ENCODE results near the gene BNIPL.

The BNIPL gene

DNA sequence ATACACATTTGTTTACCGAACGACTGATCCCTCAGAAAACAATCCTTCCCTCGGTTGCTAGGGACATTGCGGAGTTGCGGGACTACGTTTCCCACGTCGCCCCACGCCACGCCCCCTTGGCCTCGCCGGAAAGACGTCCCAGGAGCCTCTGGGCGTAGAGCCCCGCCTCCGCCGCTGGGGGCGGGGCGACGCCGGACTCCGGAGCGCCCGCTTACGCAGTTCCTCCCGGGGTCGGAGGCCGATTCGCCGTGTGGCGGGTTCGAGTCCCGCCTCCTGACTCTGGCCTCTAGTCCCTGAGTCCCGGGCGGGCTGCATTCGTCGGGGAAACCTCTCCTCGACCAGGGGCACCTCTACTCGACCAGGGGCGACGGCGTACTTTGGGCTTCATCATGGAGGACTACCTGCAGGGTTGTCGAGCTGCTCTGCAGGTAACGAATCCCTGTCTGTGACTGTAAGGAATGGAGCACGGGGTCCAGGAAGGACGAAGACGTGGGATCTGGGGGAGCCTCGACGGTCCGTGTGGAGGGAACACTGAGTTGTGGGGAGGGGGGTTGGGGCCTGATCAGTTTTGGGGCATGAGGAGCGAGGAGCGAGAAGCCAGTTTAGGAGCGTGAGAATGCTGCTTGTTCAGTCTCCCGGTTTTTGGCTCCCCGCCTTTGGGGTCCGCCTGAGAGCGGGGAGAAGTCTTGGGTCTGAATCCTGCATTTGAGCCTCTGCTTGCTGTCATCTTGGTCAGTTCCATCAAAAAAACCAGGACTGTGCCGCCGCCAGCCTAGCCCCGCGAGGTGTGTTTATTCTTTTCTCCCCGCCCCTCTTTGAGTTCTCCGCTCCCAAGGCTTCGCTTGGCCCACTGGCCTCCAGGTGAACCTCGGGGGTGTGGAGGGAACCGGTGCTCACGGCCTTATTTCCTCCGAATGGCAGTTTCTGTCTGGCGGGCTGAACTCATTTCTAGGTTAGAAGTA, 27.9 kb upstream of the BNIPL start, which contains the start of gene PRUNE1:
TSS of gene PRUNE1 (plus strand) at position 206 of the 962 bp plus-strand sequence. CDS start at position 390, 184 bp downstream.
- DNase-seq (ENCODE audit: low read depth), result peak; percentile 80
- TF ChIP-seq, protein P1, sequence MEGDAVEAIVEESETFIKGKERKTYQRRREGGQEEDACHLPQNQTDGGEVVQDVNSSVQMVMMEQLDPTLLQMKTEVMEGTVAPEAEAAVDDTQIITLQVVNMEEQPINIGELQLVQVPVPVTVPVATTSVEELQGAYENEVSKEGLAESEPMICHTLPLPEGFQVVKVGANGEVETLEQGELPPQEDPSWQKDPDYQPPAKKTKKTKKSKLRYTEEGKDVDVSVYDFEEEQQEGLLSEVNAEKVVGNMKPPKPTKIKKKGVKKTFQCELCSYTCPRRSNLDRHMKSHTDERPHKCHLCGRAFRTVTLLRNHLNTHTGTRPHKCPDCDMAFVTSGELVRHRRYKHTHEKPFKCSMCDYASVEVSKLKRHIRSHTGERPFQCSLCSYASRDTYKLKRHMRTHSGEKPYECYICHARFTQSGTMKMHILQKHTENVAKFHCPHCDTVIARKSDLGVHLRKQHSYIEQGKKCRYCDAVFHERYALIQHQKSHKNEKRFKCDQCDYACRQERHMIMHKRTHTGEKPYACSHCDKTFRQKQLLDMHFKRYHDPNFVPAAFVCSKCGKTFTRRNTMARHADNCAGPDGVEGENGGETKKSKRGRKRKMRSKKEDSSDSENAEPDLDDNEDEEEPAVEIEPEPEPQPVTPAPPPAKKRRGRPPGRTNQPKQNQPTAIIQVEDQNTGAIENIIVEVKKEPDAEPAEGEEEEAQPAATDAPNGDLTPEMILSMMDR (IDR thresholded peaks at IDR 0.05; ENCODE audit: control insufficient read depth, insufficient read depth, low read depth, low read length, missing control alignments), result no peak
- H3K4me3 ChIP-seq (ENCODE audit: control insufficient read depth, low read depth, low read length), result peak within 1 kb of the TSS; percentile 93

DNA sequence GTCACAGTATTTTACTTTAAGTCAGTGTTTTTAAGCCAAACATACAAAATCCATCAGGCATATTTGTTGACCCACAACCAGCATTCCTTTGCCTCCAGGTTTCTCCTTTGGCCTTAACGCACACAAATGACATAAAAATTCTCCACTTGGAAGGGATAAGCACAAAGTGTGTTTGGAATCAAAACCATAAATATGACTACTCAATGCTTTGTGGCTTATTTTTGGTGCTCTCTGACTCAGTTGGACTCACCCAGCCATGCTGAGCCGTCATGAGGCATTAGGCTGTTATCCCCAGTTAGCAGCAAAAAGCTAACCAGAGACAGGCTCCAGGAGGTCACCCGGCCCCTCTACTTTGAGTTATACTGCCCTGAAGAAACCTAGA, 27.2 kb upstream of the BNIPL start:
- TF ChIP-seq, protein P1 (IDR thresholded peaks at IDR 0.05; ENCODE audit: control insufficient read depth, insufficient read depth, low read depth, low read length, missing control alignments), result no peak
- H3K4me3 ChIP-seq (ENCODE audit: control insufficient read depth, low read depth, low read length), result peak overlapping the region; percentile 93
- DNase-seq (ENCODE audit: low read depth), result no peak

DNA sequence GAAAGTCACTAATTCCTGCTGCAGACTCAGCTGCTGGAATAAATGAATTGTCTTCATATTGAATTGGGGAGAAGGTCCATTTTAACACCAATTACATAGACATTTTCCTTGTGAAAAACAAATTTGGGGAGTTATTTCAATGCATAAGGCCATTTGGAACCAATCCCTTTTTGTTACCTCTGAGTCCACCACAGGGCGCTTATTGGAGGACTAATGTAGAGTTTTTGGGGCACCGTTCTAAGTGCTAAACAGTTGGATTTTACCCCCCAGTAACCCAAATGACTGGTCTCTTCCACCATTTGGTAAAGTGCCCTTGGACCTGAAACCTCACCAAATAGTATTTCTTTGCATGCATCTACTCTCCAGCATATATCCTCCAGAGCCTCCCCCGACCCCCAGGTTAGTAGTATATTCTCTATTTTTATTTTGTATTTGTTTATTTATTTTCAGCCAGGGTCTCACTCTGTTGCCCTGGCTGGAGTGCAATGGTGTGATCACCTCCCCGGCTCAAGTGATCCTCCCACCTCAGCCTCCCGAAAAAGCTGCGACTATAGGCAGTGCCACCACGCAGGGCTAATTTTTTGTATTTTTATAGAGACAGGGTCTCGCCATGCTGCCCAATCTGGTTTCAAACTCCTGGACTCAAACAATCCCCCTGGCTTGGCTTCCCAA, 26.6 kb upstream of the BNIPL start:
- DNase-seq (ENCODE audit: low read depth), result no peak
- no peak overlapping the region for H3K4me3 ChIP-seq (ENCODE audit: control insufficient read depth, low read depth, low read length)
- TF ChIP-seq, protein P1 (IDR thresholded peaks at IDR 0.05; ENCODE audit: control insufficient read depth, insufficient read depth, low read depth, low read length, missing control alignments), result no peak

DNA sequence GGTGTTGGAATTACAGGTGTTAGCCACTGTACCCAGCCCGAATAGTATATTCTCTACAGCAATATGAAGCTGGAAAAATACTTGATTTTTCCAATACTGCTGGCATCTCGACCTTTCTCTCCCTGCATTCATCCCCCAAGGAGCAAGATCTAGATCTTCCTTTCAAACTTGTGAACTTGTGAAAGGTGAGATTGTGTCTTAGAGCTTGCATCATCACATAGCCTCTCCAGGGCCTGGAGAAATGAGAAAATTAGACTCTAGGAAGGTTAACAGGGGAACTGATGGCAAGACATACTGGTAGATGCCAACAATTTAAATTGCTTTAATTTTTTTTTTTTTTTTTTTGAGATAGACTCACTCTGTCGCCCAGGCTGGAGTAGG, 26.1 kb upstream of the BNIPL start:
- no peak for DNase-seq (ENCODE audit: low read depth)
- H3K4me3 ChIP-seq (ENCODE audit: control insufficient read depth, low read depth, low read length), result no peak overlapping the region
- TF ChIP-seq, protein P1 (IDR thresholded peaks at IDR 0.05; ENCODE audit: control insufficient read depth, insufficient read depth, low read depth, low read length, missing control alignments), result no peak

DNA sequence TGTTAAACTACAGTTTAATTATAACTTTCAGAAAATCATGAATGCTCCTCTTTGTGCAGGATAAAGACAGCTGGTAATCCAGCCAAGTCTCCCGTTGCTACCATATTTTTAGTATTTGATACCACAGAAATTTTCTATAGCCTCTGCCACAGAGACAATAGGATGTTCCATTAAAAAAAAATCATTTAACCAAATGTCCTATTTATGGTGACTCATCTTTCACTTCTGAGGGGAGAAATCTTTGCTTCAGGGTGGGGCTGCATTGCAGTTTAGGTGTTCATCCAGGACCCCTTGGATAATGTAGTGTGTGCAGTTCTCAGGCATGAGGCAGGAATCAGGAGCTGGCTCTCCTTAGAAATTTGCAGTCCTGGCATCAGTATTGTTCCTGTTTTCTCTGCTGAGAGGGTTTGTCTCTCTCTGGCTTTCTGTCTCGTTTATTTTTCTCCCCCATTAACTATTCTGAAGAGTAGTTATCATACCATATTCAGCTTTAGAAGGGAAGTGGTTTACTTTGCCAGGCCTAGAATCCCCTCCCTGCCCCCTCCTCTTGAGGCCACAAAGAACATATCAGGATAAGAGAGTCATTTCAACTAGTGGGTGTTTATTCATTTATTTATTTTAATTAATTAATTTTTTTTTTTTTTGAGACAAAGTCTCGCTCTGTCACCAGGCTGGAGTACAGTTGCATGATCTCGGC, 25.1 kb upstream of the BNIPL start:
- DNase-seq (ENCODE audit: low read depth), result no peak
- H3K4me3 ChIP-seq (ENCODE audit: control insufficient read depth, low read depth, low read length), result no peak overlapping the region
- TF ChIP-seq, protein P1 (IDR thresholded peaks at IDR 0.05; ENCODE audit: control insufficient read depth, insufficient read depth, low read depth, low read length, missing control alignments), result no peak

Data from AG09309 (cell line).